PC-9 (cell line): ENCODE data around the gene TPM3. TPM values are rescaled to one million over a fixed set of nuclear protein-coding genes. Genes with fewer than 3 reads are reported as not detected.
A peak's percentile ranks its signal among the peaks of the same experiment; 100 is the strongest.
"Not testable (repeated sequence)": the region's sequence is repeated elsewhere in the genome, so short reads cannot be mapped to it uniquely, and the experiment has no call there.

Source experiments
- BruUV-seq: library from RNA; stranded (reverse); fragments of 400-500 nt; replicated peaks from 2 replicates; lab custom pipeline; 2021; lab: Mats Ljungman, UMichigan
- CTCF ChIA-PET: fragments of 300-600 bp; sonication (Branson Sonifier 250); formaldehyde crosslinking; loops from one replicate; lab custom pipeline; 2022; ENCODE audit warnings: antibody characterized with exemption; lab: Charles Lee
- POLR2A ChIA-PET: fragments of 300-600 bp; sonication (Branson Sonifier 250); formaldehyde crosslinking; loops from one replicate; lab custom pipeline; 2022; ENCODE audit warnings: antibody characterized with exemption; ENCODE audit not compliant: unreplicated experiment; lab: Charles Lee
- DNase-seq, 2 experiments: peaks; one replicate each; pipeline versions ENCODE4 v3.0.0 to v3.0.0-alpha.2; 2015 to 2022; ENCODE audit warnings: mixed read lengths in 1 of 2
- H2AFZ ChIP-seq: fragments of 200-600 bp; sonication (generic); 2 replicates; pipeline ENCODE4 v1.8.1; 2017; ENCODE audit warnings: antibody characterized with exemption
- H3F3A ChIP-seq: fragments of 200-600 bp; sonication (generic); 2 replicates; pipeline ENCODE4 v1.8.1; 2017; ENCODE audit warnings: antibody characterized with exemption, mild to moderate bottlenecking, low read depth; ENCODE audit not compliant: insufficient read depth
- H3K27ac ChIP-seq: fragments of 200-600 bp; sonication (generic); 2 replicates; pipeline ENCODE4 v1.6.1; 2016; ENCODE audit warnings: mixed run types
- H3K27me3 ChIP-seq: fragments of 200-600 bp; sonication (generic); 2 replicates; pipeline ENCODE4 v1.6.1; 2016; ENCODE audit warnings: low read depth, mixed run types; ENCODE audit not compliant: insufficient read depth
- H3K36me3 ChIP-seq: fragments of 200-600 bp; sonication (generic); 2 replicates; pipeline ENCODE4 v1.6.1; 2016; ENCODE audit warnings: low read depth, mixed run types
- H3K4me1 ChIP-seq: fragments of 200-600 bp; sonication (generic); replicated peaks from 2 replicates; pipeline ENCODE4 v1.6.1; 2016; ENCODE audit warnings: mixed run types; ENCODE audit not compliant: insufficient read depth
- H3K4me2 ChIP-seq: fragments of 200-600 bp; sonication (generic); 2 replicates; pipeline ENCODE4 v1.6.1; 2017; ENCODE audit warnings: mixed run types
- H3K4me3 ChIP-seq: fragments of 200-600 bp; sonication (generic); 2 replicates; pipeline ENCODE4 v1.6.1; 2016; ENCODE audit warnings: mixed run types
- H3K79me2 ChIP-seq: fragments of 200-600 bp; sonication (generic); 2 replicates; pipeline ENCODE4 v1.6.1; 2017; ENCODE audit warnings: low read depth, mixed run types
- H3K9me2 ChIP-seq: fragments of 200-600 bp; sonication (generic); 2 replicates; pipeline ENCODE4 v1.8.1; 2017; ENCODE audit warnings: mild to moderate bottlenecking; ENCODE audit not compliant: insufficient read depth
- H3K9me3 ChIP-seq: fragments of 200-600 bp; sonication (generic); 2 replicates; pipeline ENCODE4 v1.8.1; 2016; ENCODE audit warnings: low read depth; ENCODE audit not compliant: insufficient read depth
- H4K20me1 ChIP-seq: fragments of 200-600 bp; sonication (generic); 2 replicates; pipeline ENCODE4 v1.8.1; 2017; ENCODE audit not compliant: insufficient read depth
- CTCF ChIP-seq: fragments of 200-600 bp; sonication (generic); conservative IDR thresholded peaks from 2 replicates; pipeline ENCODE4 v1.6.1; 2017; ENCODE audit warnings: mixed run types, antibody characterized with exemption, mild to moderate bottlenecking, moderate library complexity
- EZH2 ChIP-seq: fragments of 200-600 bp; sonication (generic); IDR thresholded peaks from 2 replicates; pipeline ENCODE4 v1.8.0; 2017; ENCODE audit warnings: antibody characterized with exemption, low read depth
- intact Hi-C: fragments of 100-400 bp; cut with micrococcal nuclease; formaldehyde crosslinking; loops from one replicate; pipeline ENCODE4 v1.10.0; 2022; ENCODE audit not compliant: unreplicated experiment
- total RNA-seq: library from RNA; stranded (reverse); gene quantifications from 2 replicates; pipeline ENCODE4 v1.2.3, GENCODE V29; 2021

TPM3 gene
- total RNA-seq, 1 experiment from 2014 or later, result 491 TPM

- Histone ChIP-seq H4K20me1 (no peaks in the 10 kb centered on the region), H3K27ac (no peak overlapping the region), H3K9me2 (no peaks in the 10 kb centered on the region), H3K4me3 (no peak overlapping the region), H3K9me3 (no peaks in the 10 kb centered on the region), H3K27me3 (no peaks in the 10 kb centered on the region), H3K79me2 (no peaks in the 10 kb centered on the region), H3K4me1 (no peaks in the 10 kb centered on the region), H3K4me2 (no peak overlapping the region), H3K36me3 (no peaks in the 10 kb centered on the region), H2AFZ (no peak overlapping the region), H3F3A (no peaks in the 10 kb centered on the region)
- no TSS peak for BruUV-seq
- ChIA-PET POLR2A (interaction anchor here (0.6 kb wide), 1 partner anchor 143 kb away, joined by 3 read pairs; no protein-coding TSS in a partner anchor), CTCF (no interaction called here)
- intact Hi-C loops, result no loop called here
- DNase-seq, result no peak
- TF ChIP-seq CTCF (no peak), EZH2 (no peak)
Measured at GRCh38 chr1:154137888-154138287, 54.0 kb downstream of the TPM3 start.

- TF ChIP-seq CTCF (no peak), EZH2 (no peak)
- no peak overlapping the region for H3K4me3 ChIP-seq
- no peaks in the 10 kb centered on the region for H3K27me3 ChIP-seq
- no peaks in the 10 kb centered on the region for H3K9me2 ChIP-seq
- no peak for DNase-seq
- ChIA-PET POLR2A (interaction anchor here (0.6 kb wide), 1 partner anchor 350 kb away, joined by 15 read pairs; no protein-coding TSS in a partner anchor), CTCF (no interaction called here)
- H3K9me3 ChIP-seq, result no peaks in the 10 kb centered on the region
- no peak overlapping the region for H3K27ac ChIP-seq
- H2AFZ ChIP-seq, result 0 out of 2 replicates have a peak overlapping the region, but pooled peaks have one; percentile 13
- no peaks in the 10 kb centered on the region for H4K20me1 ChIP-seq
- no TSS peak for BruUV-seq
- intact Hi-C loops, result no loop called here
- H3K4me2 ChIP-seq, result no peak overlapping the region
- no peaks in the 10 kb centered on the region for H3K79me2 ChIP-seq
- no peaks in the 10 kb centered on the region for H3K36me3 ChIP-seq
- H3K4me1 ChIP-seq, result no peaks in the 10 kb centered on the region
- H3F3A ChIP-seq, result 0 out of 2 replicates have a peak, but pooled peaks cover 2% of the 10 kb centered on the region
Measured at GRCh38 chr1:154133256-154133655, 58.6 kb downstream of the TPM3 start.

- intact Hi-C loops, result no loop called here
- H3K36me3 ChIP-seq, result no peaks in the 10 kb centered on the region
- H3K4me2 ChIP-seq, result no peak overlapping the region
- no peak overlapping the region for H2AFZ ChIP-seq
- H4K20me1 ChIP-seq, result no peaks in the 10 kb centered on the region
- BruUV-seq, result no TSS peak
- TF ChIP-seq EZH2 (no peak), CTCF (no peak)
- no peaks in the 10 kb centered on the region for H3K27me3 ChIP-seq
- H3F3A ChIP-seq, result 0 out of 2 replicates have a peak, but pooled peaks cover 2% of the 10 kb centered on the region
- H3K4me3 ChIP-seq, result no peak overlapping the region
- H3K27ac ChIP-seq, result no peak overlapping the region
- ChIA-PET POLR2A (interaction anchor here (0.5 kb wide), 1 partner anchor 39 kb away, joined by 6 read pairs; no protein-coding TSS in a partner anchor), CTCF (no interaction called here)
- no peaks in the 10 kb centered on the region for H3K9me2 ChIP-seq
- DNase-seq, result no peak
- no peaks in the 10 kb centered on the region for H3K9me3 ChIP-seq
- H3K79me2 ChIP-seq, result no peaks in the 10 kb centered on the region
- H3K4me1 ChIP-seq, result no peaks in the 10 kb centered on the region
Measured at GRCh38 chr1:154129391-154129970, 62.4 kb downstream of the TPM3 start.

- H3F3A ChIP-seq, POLR2A ChIA-PET, H3K36me3 ChIP-seq, H3K4me3 ChIP-seq, H2AFZ ChIP-seq, H3K9me3 ChIP-seq, H3K27ac ChIP-seq, H3K4me2 ChIP-seq, BruUV-seq, DNase-seq, H3K9me2 ChIP-seq, intact Hi-C loops, H4K20me1 ChIP-seq, H3K4me1 ChIP-seq, H3K79me2 ChIP-seq, H3K27me3 ChIP-seq: not testable (repeated sequence)
- CTCF ChIA-PET, result interaction anchor here (0.6 kb wide), 1 partner anchor 212 kb away, joined by 7 read pairs; no protein-coding TSS in a partner anchor
Measured at GRCh38 chr1:154123205-154123604, 68.7 kb downstream of the TPM3 start.
